ENCODE measurements around the gene PLEKHB2. TPM values are rescaled to one million over a fixed set of nuclear protein-coding genes. Genes with fewer than 3 reads are reported as not detected.
"Not testable (repeated sequence)": the region's sequence is repeated elsewhere in the genome, so short reads cannot be mapped to it uniquely, and the experiment has no call there.

Gene PLEKHB2
- total RNA-seq, 1 donor from 2014 or later: 33.0 TPM

DNA sequence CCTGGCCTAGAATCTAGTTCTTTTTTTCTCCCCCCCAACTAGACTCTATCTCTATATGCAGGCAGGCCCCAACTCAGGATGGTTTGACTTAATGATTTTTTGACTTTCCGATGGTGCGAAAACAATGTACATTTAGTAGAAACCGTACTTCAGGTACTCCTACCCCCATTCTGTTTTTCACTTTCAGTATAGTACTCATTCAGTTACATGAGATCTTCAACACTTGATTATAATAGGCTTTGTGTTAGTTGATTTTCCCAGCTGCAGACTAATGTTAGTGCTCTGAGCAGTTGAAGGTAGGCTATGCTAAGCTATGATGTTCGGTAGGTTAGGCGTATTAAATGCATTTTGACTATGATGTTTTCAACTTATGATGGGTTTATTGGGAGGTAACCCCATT, 37.7 kb downstream of the PLEKHB2 start:
- H3K36me3 Mint-ChIP-seq: peaks cover 40% of the 10 kb centered on the region
- TF ChIP-seq, protein P1, sequence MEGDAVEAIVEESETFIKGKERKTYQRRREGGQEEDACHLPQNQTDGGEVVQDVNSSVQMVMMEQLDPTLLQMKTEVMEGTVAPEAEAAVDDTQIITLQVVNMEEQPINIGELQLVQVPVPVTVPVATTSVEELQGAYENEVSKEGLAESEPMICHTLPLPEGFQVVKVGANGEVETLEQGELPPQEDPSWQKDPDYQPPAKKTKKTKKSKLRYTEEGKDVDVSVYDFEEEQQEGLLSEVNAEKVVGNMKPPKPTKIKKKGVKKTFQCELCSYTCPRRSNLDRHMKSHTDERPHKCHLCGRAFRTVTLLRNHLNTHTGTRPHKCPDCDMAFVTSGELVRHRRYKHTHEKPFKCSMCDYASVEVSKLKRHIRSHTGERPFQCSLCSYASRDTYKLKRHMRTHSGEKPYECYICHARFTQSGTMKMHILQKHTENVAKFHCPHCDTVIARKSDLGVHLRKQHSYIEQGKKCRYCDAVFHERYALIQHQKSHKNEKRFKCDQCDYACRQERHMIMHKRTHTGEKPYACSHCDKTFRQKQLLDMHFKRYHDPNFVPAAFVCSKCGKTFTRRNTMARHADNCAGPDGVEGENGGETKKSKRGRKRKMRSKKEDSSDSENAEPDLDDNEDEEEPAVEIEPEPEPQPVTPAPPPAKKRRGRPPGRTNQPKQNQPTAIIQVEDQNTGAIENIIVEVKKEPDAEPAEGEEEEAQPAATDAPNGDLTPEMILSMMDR (IDR thresholded peaks at IDR 0.05; ENCODE audit: unreplicated experiment): no peak
- no peaks in the 10 kb centered on the region for H3K9me3 Mint-ChIP-seq
- no peak overlapping the region for H3K4me3 Mint-ChIP-seq
- H3K27me3 Mint-ChIP-seq (ENCODE audit: low read depth): no peaks in the 10 kb centered on the region
- H3K4me1 Mint-ChIP-seq: no peaks in the 10 kb centered on the region
- no peak overlapping the region for H3K27ac Mint-ChIP-seq
- DNase-seq (ENCODE audit: low spot score in 2 of 2, unreplicated experiment in 2 of 2): no peak

DNA sequence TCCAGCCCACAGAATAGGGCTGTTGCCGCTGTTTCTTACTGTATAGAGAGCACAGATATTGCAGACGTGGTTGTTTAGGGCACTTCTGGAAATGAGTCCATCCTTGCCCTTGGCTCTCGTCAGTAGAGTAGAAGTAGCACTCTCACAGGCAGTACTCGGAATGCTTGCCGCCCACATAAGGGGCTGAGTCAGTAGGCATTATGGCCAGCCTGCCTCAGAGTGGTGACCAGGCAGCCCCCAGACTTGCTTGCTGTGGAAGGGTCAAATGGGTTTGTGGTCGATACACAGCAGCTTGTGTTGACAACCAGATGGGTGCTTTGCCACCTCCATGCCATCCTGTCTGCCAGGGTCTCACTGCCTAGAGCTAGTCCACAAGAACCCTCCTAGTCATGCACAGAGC, 38.7 kb downstream of the PLEKHB2 start:
- DNase-seq (ENCODE audit: low spot score in 2 of 2, unreplicated experiment in 2 of 2): no peak
- TF ChIP-seq, protein P1 (IDR thresholded peaks at IDR 0.05; ENCODE audit: unreplicated experiment): no peak
- Mint-ChIP-seq H3K27ac (no peak overlapping the region), H3K9me3 (no peaks in the 10 kb centered on the region), H3K27me3 (ENCODE audit: low read depth) (no peaks in the 10 kb centered on the region), H3K4me3 (no peak overlapping the region), H3K36me3 (peaks cover 40% of the 10 kb centered on the region), H3K4me1 (no peaks in the 10 kb centered on the region)

DNA sequence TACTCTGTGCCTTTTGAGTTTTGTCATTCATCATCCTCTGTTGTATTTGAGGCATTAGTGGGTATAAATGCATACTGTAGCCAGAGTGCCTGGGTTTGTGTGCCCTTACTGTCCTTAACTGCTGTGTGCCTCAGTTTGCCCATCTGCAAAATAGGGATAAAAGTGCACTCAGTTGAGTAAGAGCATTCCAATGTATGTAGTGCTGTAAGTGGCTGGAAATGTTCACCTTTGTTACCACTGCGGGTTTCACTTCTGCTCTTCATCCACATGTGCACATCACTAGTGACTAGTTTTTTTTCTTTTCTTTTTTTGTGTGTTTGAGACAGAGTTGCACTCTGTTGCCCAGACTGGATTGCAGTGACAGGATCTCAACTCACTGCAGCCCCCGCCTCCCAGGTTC, 39.9 kb downstream of the PLEKHB2 start:
- H3K27me3 Mint-ChIP-seq (ENCODE audit: low read depth): no peaks in the 10 kb centered on the region

DNA sequence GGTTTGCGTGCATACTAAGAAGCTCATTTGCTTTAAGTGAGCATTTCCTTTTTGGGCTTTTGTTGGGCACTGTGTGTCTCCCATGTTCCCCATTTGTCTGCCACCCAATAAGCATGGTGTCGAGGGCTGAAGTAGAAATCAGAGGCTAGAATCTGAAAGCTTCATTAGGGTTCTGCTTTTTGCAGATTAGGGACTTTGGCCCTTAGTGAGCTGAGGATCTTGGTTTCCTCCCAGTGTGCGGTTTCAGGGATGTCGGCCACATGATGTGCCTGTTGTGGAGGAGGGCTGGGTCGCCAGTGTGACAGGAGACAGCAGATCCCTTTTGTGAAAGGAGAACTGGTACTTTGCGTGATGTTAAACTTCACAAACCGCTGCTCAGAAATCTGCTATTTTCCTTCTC, 41.1 kb downstream of the PLEKHB2 start:
- Mint-ChIP-seq H3K9me3 (no peaks in the 10 kb centered on the region), H3K4me3 (no peak overlapping the region), H3K36me3 (peaks cover 28% of the 10 kb centered on the region), H3K4me1 (no peaks in the 10 kb centered on the region), H3K27ac (no peak overlapping the region), H3K27me3 (ENCODE audit: low read depth) (no peaks in the 10 kb centered on the region)
- TF ChIP-seq, protein P1 (IDR thresholded peaks at IDR 0.05; ENCODE audit: unreplicated experiment): no peak
- no peak for DNase-seq (ENCODE audit: low spot score in 2 of 2, unreplicated experiment in 2 of 2)

More for the DNA sequence above, 39.9 kb downstream of the PLEKHB2 start:
- Mint-ChIP-seq H3K9me3 (no peaks in the 10 kb centered on the region), H3K27ac (no peak overlapping the region), H3K36me3 (peaks cover 34% of the 10 kb centered on the region), H3K4me1 (no peaks in the 10 kb centered on the region), H3K4me3 (no peak overlapping the region)
- TF ChIP-seq, protein P1 (IDR thresholded peaks at IDR 0.05; ENCODE audit: unreplicated experiment): no peak
- DNase-seq (ENCODE audit: low spot score in 2 of 2, unreplicated experiment in 2 of 2): no peak

DNA sequence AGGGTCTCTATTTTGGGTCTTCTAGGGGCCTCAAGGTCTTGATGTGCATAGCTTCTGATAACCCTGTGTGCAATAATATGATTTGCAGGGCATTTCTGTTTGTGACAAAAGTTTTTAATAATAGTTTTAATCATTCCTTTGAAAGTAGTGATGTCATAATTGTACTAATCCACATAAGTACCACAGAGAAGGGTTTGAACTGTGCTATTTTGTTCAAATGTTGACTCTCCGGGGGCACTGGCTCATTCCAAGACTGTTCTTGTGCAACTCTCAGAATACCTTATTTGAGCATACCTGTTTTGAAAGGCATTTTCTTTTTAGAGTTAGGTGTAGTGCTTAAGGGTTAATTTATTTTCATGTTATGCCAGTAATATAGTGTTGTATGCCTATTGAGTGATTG, 41.6 kb downstream of the PLEKHB2 start:
- Mint-ChIP-seq H3K9me3 (no peaks in the 10 kb centered on the region), H3K4me3 (no peak overlapping the region), H3K4me1 (no peaks in the 10 kb centered on the region), H3K36me3 (peaks cover 26% of the 10 kb centered on the region), H3K27me3 (ENCODE audit: low read depth) (no peaks in the 10 kb centered on the region), H3K27ac (no peak overlapping the region)
- TF ChIP-seq, protein P1 (IDR thresholded peaks at IDR 0.05; ENCODE audit: unreplicated experiment): no peak
- DNase-seq (ENCODE audit: low spot score in 2 of 2, unreplicated experiment in 2 of 2): no peak

DNA sequence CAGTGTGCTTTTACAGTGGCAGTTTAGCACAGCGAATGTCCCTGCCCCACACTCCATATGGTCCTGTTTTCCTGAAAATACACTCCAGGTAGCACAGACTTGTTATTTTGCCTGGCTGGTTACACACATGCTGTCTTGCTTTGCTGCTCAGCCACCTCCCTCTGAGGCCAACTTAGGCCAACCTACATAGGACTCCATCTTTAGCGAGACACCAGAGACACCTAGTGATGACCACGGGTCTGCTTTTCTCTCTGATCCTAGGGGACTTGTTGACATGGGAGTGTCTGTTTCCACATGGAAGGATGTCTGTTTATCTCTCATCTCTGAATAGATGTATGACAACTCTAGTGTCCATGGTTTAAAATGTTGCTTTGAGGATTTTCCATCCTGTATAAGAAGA, 43.3 kb downstream of the PLEKHB2 start:
- Mint-ChIP-seq H3K4me1 (no peaks in the 10 kb centered on the region), H3K27ac (no peak overlapping the region), H3K36me3 (peaks cover 15% of the 10 kb centered on the region)

DNA sequence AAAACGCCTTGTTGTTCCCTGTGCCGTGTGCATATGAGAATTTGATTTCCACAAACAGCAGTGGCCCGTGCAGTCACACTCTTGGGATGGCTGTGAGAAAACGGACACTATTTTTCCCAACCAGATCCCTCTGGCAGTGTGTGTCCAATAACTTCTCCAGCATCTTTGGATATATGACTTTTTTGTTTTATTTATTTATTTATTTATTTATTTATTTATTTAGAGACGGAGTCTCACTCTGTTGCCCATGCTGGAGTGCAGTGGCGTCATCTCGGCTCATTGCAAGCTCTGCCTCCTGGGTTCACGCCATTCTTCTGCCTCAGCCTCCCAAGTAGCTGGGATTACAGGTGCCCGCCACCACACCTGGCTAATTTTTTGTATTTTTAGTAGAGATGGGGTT, 45.0 kb downstream of the PLEKHB2 start:
- H3K4me3 Mint-ChIP-seq; DNase-seq (ENCODE audit: low spot score in 2 of 2, unreplicated experiment in 2 of 2); H3K9me3 Mint-ChIP-seq; H3K27me3 Mint-ChIP-seq (ENCODE audit: low read depth); H3K4me1 Mint-ChIP-seq; H3K36me3 Mint-ChIP-seq; H3K27ac Mint-ChIP-seq: not testable (repeated sequence)

More for the DNA sequence above, 43.3 kb downstream of the PLEKHB2 start:
- DNase-seq (ENCODE audit: low spot score in 2 of 2, unreplicated experiment in 2 of 2): no peak
- Mint-ChIP-seq H3K4me3 (no peak overlapping the region), H3K9me3 (no peaks in the 10 kb centered on the region), H3K27me3 (ENCODE audit: low read depth) (no peaks in the 10 kb centered on the region)
- TF ChIP-seq, protein P1 (IDR thresholded peaks at IDR 0.05; ENCODE audit: unreplicated experiment): no peak
